GM19238 (cell line): ENCODE data around the gene PNPLA6.

Source experiments
- DNase-seq: peaks from one replicate; pipeline ENCODE4 v3.0.0; 2011; ENCODE audit warnings: low spot score; ENCODE audit not compliant: insufficient read length

PNPLA6 gene

GRCh38 chr19:7597689-7598088 lies 62.2 kb downstream of the PNPLA6 start:
- DNase-seq: no peak

GRCh38 chr19:7598180-7598579 lies 62.7 kb downstream of the PNPLA6 start:
- no peak for DNase-seq

- no peak for DNase-seq
Observed at GRCh38 chr19:7600721-7601120, 65.2 kb downstream of the PNPLA6 start.

GRCh38 chr19:7602240-7602934 lies 66.9 kb downstream of the PNPLA6 start:
- DNase-seq: no peak

GRCh38 chr19:7602935-7603497 lies 67.5 kb downstream of the PNPLA6 start:
- DNase-seq: no peak

- no peak for DNase-seq
Observed at GRCh38 chr19:7603919-7604318, 68.4 kb downstream of the PNPLA6 start.

GRCh38 chr19:7605490-7606222 lies 70.1 kb downstream of the PNPLA6 start:
- DNase-seq: no peak

GRCh38 chr19:7606289-7606688 lies 70.8 kb downstream of the PNPLA6 start:
- no peak for DNase-seq

GRCh38 chr19:7607212-7607873 lies 71.8 kb downstream of the PNPLA6 start:
- DNase-seq: no peak

- DNase-seq: no peak
Observed at GRCh38 chr19:7607874-7608560, 72.5 kb downstream of the PNPLA6 start.

- no peak for DNase-seq
Observed at GRCh38 chr19:7610491-7611240, 75.1 kb downstream of the PNPLA6 start.
